HCT116 (cell line): ENCODE measurements around the gene COQ8B. TPM values are rescaled to one million over a fixed set of nuclear protein-coding genes. Genes with fewer than 3 reads are reported as not detected.

Experiments used
- ATAC-seq: fragments of 200-7000 bp; cut with Tn5 transposase; 2 replicates; pipeline ENCODE4 v1.9.1; 2020; ENCODE audit warnings: mild to moderate bottlenecking, moderate library complexity
- BruUV-seq: library from RNA; stranded (reverse); fragments of 400-500 nt; replicated peaks from 2 replicates; lab custom pipeline; 2021; lab: Mats Ljungman, UMichigan
- CTCF ChIA-PET: fragments of 300-600 bp; sonication (Branson Sonifier 250); formaldehyde crosslinking; loops from one replicate; lab custom pipeline; 2021; ENCODE audit warnings: antibody characterized with exemption; lab: Charles Lee
- POLR2A ChIA-PET: fragments of 300-600, 350-600 bp; sonication (Branson Sonifier 250); formaldehyde crosslinking; loops from one replicate; lab custom pipeline; 2021; ENCODE audit warnings: antibody characterized with exemption; lab: Charles Lee
- RAD21 ChIA-PET, 2 experiments: fragments of 300-600 bp; sonication (Branson Sonifier 250); formaldehyde crosslinking; loops; one replicate each; lab custom pipeline; 2023; ENCODE audit warnings: low total read pairs in 2 of 2; ENCODE audit not compliant: uncharacterized antibody in 2 of 2, unreplicated experiment in 2 of 2, low non-redundant PET in 1 of 2; lab: Charles Lee
- DNase-seq: peaks from one replicate; pipeline ENCODE4 v3.0.0-alpha.2; 2010; ENCODE audit warnings: low read depth, low spot score
- H2AFZ ChIP-seq: fragments of 200-600 bp; shearing (Covaris generic), sonication (generic); 2 replicates; pipeline ENCODE4 v1.6.1; 2017; ENCODE audit warnings: low read depth, mixed run types, mixed read lengths, antibody characterized with exemption, low read length; ENCODE audit not compliant: poor library complexity, severe bottlenecking
- H3K27ac ChIP-seq: 2 replicates; pipeline ENCODE4 v1.5.1; 2012; ENCODE audit warnings: low read depth, low read length
- H3K27me3 ChIP-seq: fragments of 200-600 bp; sonication (generic); 2 replicates; pipeline ENCODE4 v1.6.1; 2016; ENCODE audit warnings: mixed run types, low read length, mixed read lengths; ENCODE audit not compliant: insufficient read depth
- H3K36me3 ChIP-seq, 2 experiments: fragments of 200-500 bp in 1 of 2; fragments of 200-600 bp in 1 of 2; sonication (Bioruptor generic) in 1 of 2; sonication (generic) in 1 of 2; 2 replicates each; pipeline versions ENCODE4 v1.5.1 to v1.6.1; 2014 to 2016; ENCODE audit warnings: low read length in 2 of 2, inconsistent platforms in 1 of 2, mixed read lengths in 1 of 2, mixed run types in 1 of 2; ENCODE audit not compliant: insufficient read depth in 2 of 2, control insufficient read depth in 1 of 2
- H3K4me1 ChIP-seq, 2 experiments: fragments of 200-600 bp in 1 of 2; sonication (generic) in 1 of 2; 2 replicates each; pipeline versions ENCODE4 v1.5.1 to v1.6.1; 2012 to 2017; ENCODE audit warnings: low read length in 2 of 2, inconsistent platforms in 1 of 2, mild to moderate bottlenecking in 1 of 2, mixed read lengths in 1 of 2, mixed run types in 1 of 2, moderate library complexity in 1 of 2; ENCODE audit not compliant: insufficient read depth in 2 of 2, control insufficient read depth in 1 of 2
- H3K4me2 ChIP-seq: fragments of 200-600 bp; sonication (generic); 2 replicates; pipeline ENCODE4 v1.6.1; 2017; ENCODE audit warnings: mixed run types, low read length, mixed read lengths
- H3K4me3 ChIP-seq, 2 experiments: fragments of 200-600 bp in 1 of 2; sonication (generic) in 1 of 2; replicated peaks in 1 of 2; 2 replicates each; pipeline ENCODE4 v1.5.1; 2011 to 2016; ENCODE audit warnings: low read length in 2 of 2, control low read depth in 1 of 2, low read depth in 1 of 2, mild to moderate bottlenecking in 1 of 2, mixed read lengths in 1 of 2, mixed run types in 1 of 2
- H3K79me2 ChIP-seq: fragments of 200-600 bp; sonication (generic); 2 replicates; pipeline ENCODE4 v1.6.1; 2017; ENCODE audit warnings: mild to moderate bottlenecking, mixed run types, low read length, moderate library complexity, mixed read lengths; ENCODE audit not compliant: insufficient read depth
- H3K9ac ChIP-seq: fragments of 200-600 bp; sonication (generic); 2 replicates; pipeline ENCODE4 v1.6.1; 2016; ENCODE audit warnings: low read length, mixed read lengths
- H3K9me2 ChIP-seq: fragments of 200-600 bp; sonication (generic), shearing (Covaris generic); 2 replicates; pipeline ENCODE4 v1.6.1; 2017; ENCODE audit warnings: mixed run types, mild to moderate bottlenecking, moderate library complexity; ENCODE audit not compliant: insufficient read depth
- H3K9me3 ChIP-seq, 2 experiments: fragments of 200-500 bp in 1 of 2; fragments of 200-600 bp in 1 of 2; sonication (Bioruptor generic) in 1 of 2; sonication (generic) in 1 of 2; 2 replicates each; pipeline ENCODE4 v1.6.1; 2014 to 2017; ENCODE audit warnings: low read length in 2 of 2, mixed read lengths in 2 of 2, inconsistent platforms in 1 of 2, low read depth in 1 of 2, mild to moderate bottlenecking in 1 of 2, mixed run types in 1 of 2, moderate library complexity in 1 of 2; ENCODE audit not compliant: control insufficient read depth in 1 of 2, insufficient read depth in 1 of 2
- H4K20me1 ChIP-seq: fragments of 200-600 bp; sonication (generic), shearing (Covaris generic); 2 replicates; pipeline ENCODE4 v1.6.1; 2017; ENCODE audit warnings: mixed run types, mild to moderate bottlenecking, moderate library complexity; ENCODE audit not compliant: insufficient read depth
- EGR1 ChIP-seq: IDR thresholded peaks from 2 replicates; pipeline ENCODE4 v1.6.1; 2012; ENCODE audit warnings: low read depth
- ELF1 ChIP-seq: IDR thresholded peaks from 2 replicates; pipeline ENCODE4 v1.6.1; 2012; ENCODE audit warnings: low read depth, borderline replicate concordance
- EZH2phosphoT487 ChIP-seq: fragments of 200-600 bp; IDR thresholded peaks from 2 replicates; pipeline ENCODE4 v1.6.1; 2018; ENCODE audit warnings: antibody characterized with exemption, borderline replicate concordance
- FOSL1 ChIP-seq: IDR thresholded peaks from 2 replicates; pipeline ENCODE4 v1.6.1; 2012; ENCODE audit warnings: low read depth
- JUND ChIP-seq: IDR thresholded peaks from 2 replicates; pipeline ENCODE4 v1.6.1; 2012
- POLR2A ChIP-seq: IDR thresholded peaks from 2 replicates; pipeline ENCODE4 v1.7.0; 2011; ENCODE audit warnings: borderline replicate concordance; ENCODE audit not compliant: insufficient read depth, insufficient read length; ENCODE audit errors: extremely low read depth
- POLR2AphosphoS5 ChIP-seq: IDR thresholded peaks from 2 replicates; pipeline ENCODE4 v1.6.1; 2011; ENCODE audit warnings: mild to moderate bottlenecking, low read depth, low read length, moderate library complexity
- RAD21 ChIP-seq: IDR thresholded peaks from 2 replicates; pipeline ENCODE4 v1.6.1; 2012; ENCODE audit warnings: low read depth, mild to moderate bottlenecking
- SIN3A ChIP-seq: IDR thresholded peaks from 2 replicates; pipeline ENCODE4 v1.6.1; 2012; ENCODE audit warnings: low read depth
- SP1 ChIP-seq: IDR thresholded peaks from 2 replicates; pipeline ENCODE4 v1.6.1; 2012; ENCODE audit warnings: low read depth
- SRF ChIP-seq: IDR thresholded peaks from 2 replicates; pipeline ENCODE4 v1.6.1; 2012; ENCODE audit warnings: low read depth
- TCF7L2 ChIP-seq: IDR thresholded peaks from 2 replicates; pipeline ENCODE4 v1.7.0; 2011; ENCODE audit warnings: borderline replicate concordance, inconsistent platforms; ENCODE audit not compliant: insufficient read depth, insufficient read length; ENCODE audit errors: extremely low read depth
- YY1 ChIP-seq: IDR thresholded peaks from 2 replicates; pipeline ENCODE4 v1.6.1; 2011; ENCODE audit warnings: low read length, low read depth, moderate library complexity, mild to moderate bottlenecking; ENCODE audit not compliant: insufficient replicate concordance; ENCODE audit errors: extremely low read depth
- ZFX ChIP-seq: fragments of 450-650 bp; IDR thresholded peaks from 2 replicates; pipeline ENCODE4 v1.6.1; 2017
- ZNF274 ChIP-seq: fragments of 200-500 bp; sonication (Bioruptor generic); IDR thresholded peaks from 2 replicates; pipeline ENCODE4 v1.6.1; 2014; ENCODE audit warnings: mild to moderate bottlenecking, low read depth, low read length, inconsistent platforms
- intact Hi-C: fragments of 100-400 bp; cut with micrococcal nuclease; formaldehyde crosslinking; loops from 2 replicates; pipeline ENCODE4 v1.10.0; 2022
- total RNA-seq: library from RNA; stranded (reverse); gene quantifications from one replicate; pipeline ENCODE4 v1.2.1, GENCODE V29; 2021; ENCODE audit not compliant: unreplicated experiment
- TF ChIP-seq, protein P1 (sequence below): IDR thresholded peaks from 2 replicates; pipeline ENCODE4 v1.6.1; 2012; ENCODE audit warnings: low read depth
- TF ChIP-seq, protein P2 (sequence below): IDR thresholded peaks from 2 replicates; pipeline ENCODE4 v1.6.1; 2012
- TF ChIP-seq, protein P3 (sequence below): IDR thresholded peaks from 2 replicates; pipeline ENCODE4 v1.6.1; 2012
- TF ChIP-seq, protein P4 (sequence below), 3 experiments: fragments of 200-600 bp in 1 of 3; sonication (generic) in 1 of 3; IDR thresholded peaks in 2 of 3; conservative IDR thresholded peaks in 1 of 3; 2 replicates each; pipeline ENCODE4 v1.5.1; 2012 to 2017; ENCODE audit warnings: low read depth in 2 of 3, low read length in 2 of 3, antibody characterized with exemption in 1 of 3, borderline replicate concordance in 1 of 3, control low read depth in 1 of 3, mild to moderate bottlenecking in 1 of 3, mixed read lengths in 1 of 3, mixed run types in 1 of 3, moderate library complexity in 1 of 3; ENCODE audit not compliant: insufficient read depth in 1 of 3

COQ8B gene
- total RNA-seq, 1 experiment from 2014 or later, result 47.1 TPM

DNA sequence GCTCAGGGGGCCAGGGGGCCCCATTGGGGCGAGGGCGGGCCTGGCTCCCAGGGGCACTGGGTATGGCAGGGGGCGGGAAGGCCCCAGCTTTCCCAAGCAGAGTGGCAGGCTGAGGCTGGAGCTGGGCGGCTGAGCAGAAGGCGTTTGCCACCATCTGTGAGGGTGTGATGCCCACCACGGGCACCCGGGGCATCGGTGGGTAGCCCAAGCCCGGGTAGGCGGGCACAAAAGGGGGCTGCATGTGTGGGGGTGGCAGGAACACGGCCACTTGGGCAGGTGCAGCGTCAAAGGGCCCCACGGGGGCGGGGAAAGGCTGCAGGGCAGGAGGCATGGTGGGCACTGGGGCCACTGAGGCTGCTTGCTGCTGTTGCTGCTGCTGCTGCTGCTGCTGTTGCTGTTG lies 49.1 kb downstream of the COQ8B start:
- Histone ChIP-seq H3K27me3 (no peaks in the 10 kb centered on the region), H3K9me2 (no peaks in the 10 kb centered on the region), H3K27ac (no peak overlapping the region), H3K4me1 (peaks cover 28 to 47% of the 10 kb centered on the region in 2 experiments), H3K4me3 (no peak overlapping the region), H4K20me1 (no peaks in the 10 kb centered on the region), H3K79me2 (no peaks in the 10 kb centered on the region), H3K9ac (no peak overlapping the region), H3K4me2 (no peak overlapping the region), H3K9me3 (peaks cover 0 to 12% of the 10 kb centered on the region in 2 experiments; a peak in 1 of 4 replicates), H2AFZ (no peak overlapping the region), H3K36me3 (peaks cover 29 to 51% of the 10 kb centered on the region in 2 experiments; a peak in 3 of 4 replicates)
- no TSS peak for BruUV-seq
- ATAC-seq (no peak), DNase-seq (no peak)
- ChIA-PET POLR2A (no interaction called here), RAD21 (no interaction called here), CTCF (no interaction called here)
- TF ChIP-seq EZH2phosphoT487 (no peak), YY1 (no peak), ZFX (no peak), FOSL1 (no peak), EGR1 (no peak), TCF7L2 (no peak), RAD21 (no peak), SRF (no peak), SIN3A (no peak), JUND (no peak), POLR2A (no peak), POLR2AphosphoS5 (no peak), ZNF274 (no peak), ELF1 (no peak), SP1 (no peak)
- TF ChIP-seq, protein P1, sequence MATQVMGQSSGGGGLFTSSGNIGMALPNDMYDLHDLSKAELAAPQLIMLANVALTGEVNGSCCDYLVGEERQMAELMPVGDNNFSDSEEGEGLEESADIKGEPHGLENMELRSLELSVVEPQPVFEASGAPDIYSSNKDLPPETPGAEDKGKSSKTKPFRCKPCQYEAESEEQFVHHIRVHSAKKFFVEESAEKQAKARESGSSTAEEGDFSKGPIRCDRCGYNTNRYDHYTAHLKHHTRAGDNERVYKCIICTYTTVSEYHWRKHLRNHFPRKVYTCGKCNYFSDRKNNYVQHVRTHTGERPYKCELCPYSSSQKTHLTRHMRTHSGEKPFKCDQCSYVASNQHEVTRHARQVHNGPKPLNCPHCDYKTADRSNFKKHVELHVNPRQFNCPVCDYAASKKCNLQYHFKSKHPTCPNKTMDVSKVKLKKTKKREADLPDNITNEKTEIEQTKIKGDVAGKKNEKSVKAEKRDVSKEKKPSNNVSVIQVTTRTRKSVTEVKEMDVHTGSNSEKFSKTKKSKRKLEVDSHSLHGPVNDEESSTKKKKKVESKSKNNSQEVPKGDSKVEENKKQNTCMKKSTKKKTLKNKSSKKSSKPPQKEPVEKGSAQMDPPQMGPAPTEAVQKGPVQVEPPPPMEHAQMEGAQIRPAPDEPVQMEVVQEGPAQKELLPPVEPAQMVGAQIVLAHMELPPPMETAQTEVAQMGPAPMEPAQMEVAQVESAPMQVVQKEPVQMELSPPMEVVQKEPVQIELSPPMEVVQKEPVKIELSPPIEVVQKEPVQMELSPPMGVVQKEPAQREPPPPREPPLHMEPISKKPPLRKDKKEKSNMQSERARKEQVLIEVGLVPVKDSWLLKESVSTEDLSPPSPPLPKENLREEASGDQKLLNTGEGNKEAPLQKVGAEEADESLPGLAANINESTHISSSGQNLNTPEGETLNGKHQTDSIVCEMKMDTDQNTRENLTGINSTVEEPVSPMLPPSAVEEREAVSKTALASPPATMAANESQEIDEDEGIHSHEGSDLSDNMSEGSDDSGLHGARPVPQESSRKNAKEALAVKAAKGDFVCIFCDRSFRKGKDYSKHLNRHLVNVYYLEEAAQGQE, result no peak
- TF ChIP-seq, protein P2, sequence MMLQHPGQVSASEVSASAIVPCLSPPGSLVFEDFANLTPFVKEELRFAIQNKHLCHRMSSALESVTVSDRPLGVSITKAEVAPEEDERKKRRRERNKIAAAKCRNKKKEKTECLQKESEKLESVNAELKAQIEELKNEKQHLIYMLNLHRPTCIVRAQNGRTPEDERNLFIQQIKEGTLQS, result no peak
- TF ChIP-seq, protein P3, sequence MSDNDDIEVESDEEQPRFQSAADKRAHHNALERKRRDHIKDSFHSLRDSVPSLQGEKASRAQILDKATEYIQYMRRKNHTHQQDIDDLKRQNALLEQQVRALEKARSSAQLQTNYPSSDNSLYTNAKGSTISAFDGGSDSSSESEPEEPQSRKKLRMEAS, result no peak
- TF ChIP-seq, protein P4, sequence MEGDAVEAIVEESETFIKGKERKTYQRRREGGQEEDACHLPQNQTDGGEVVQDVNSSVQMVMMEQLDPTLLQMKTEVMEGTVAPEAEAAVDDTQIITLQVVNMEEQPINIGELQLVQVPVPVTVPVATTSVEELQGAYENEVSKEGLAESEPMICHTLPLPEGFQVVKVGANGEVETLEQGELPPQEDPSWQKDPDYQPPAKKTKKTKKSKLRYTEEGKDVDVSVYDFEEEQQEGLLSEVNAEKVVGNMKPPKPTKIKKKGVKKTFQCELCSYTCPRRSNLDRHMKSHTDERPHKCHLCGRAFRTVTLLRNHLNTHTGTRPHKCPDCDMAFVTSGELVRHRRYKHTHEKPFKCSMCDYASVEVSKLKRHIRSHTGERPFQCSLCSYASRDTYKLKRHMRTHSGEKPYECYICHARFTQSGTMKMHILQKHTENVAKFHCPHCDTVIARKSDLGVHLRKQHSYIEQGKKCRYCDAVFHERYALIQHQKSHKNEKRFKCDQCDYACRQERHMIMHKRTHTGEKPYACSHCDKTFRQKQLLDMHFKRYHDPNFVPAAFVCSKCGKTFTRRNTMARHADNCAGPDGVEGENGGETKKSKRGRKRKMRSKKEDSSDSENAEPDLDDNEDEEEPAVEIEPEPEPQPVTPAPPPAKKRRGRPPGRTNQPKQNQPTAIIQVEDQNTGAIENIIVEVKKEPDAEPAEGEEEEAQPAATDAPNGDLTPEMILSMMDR (IDR thresholded peaks at IDR 0.05 in 2 of 3, conservative IDR thresholded peaks at IDR 0.05 in 1 of 3; ENCODE audit: borderline replicate concordance in 1 of 3, insufficient read depth in 1 of 3, low read depth in 2 of 3, low read length in 2 of 3), result no peak
- intact Hi-C loops, result loop anchor here (10.0 kb wide), 1 partner anchor 907 kb away; the partner anchor contains the start of gene CEACAM21
